ENCODE results near the gene ZNF565.

GRCh38 chr19:36163813-36164212 lies 50.7 kb downstream of the ZNF565 start:
- TF ChIP-seq HDAC2 (IDR thresholded peaks at IDR 0.05) (no peak), RAD21 (conservative IDR thresholded peaks at IDR 0.05 in 1 of 2, IDR thresholded peaks at IDR 0.05 in 1 of 2) (no peak), CTCF (IDR thresholded peaks at IDR 0.05) (no peak), CBX8 (IDR thresholded peaks at IDR 0.05) (no peak), POLR2A (IDR thresholded peaks at IDR 0.05; ENCODE audit: low read length) (no peak), CEBPB (IDR thresholded peaks at IDR 0.05) (no peak), MAX (IDR thresholded peaks at IDR 0.05) (no peak), MAZ (IDR thresholded peaks at IDR 0.05; ENCODE audit: borderline replicate concordance, low read depth, low read length) (no peak)

Measured in A549 (cell line).